Measurements from ENCODE around the gene RAD1.

The RAD1 gene

GRCh38 chr5:34915856-34916192, 520 bp upstream of the RAD1 start:
- no peak for DNase-seq

- DNase-seq: no peak
Observed at GRCh38 chr5:34914671-34915138, 599 bp downstream of the RAD1 start.

GRCh38 chr5:34913072-34913471, 2.2 kb downstream of the RAD1 start:
- no peak for DNase-seq

GRCh38 chr5:34905564-34905963, 9.7 kb downstream of the RAD1 start:
- DNase-seq: no peak

- DNase-seq: no peak
Observed at GRCh38 chr5:34903260-34903659, 12.0 kb downstream of the RAD1 start.

- no peak for DNase-seq
Observed at GRCh38 chr5:34900652-34901051, 14.7 kb downstream of the RAD1 start.

GRCh38 chr5:34899066-34899465, 16.2 kb downstream of the RAD1 start:
- DNase-seq: no peak

GRCh38 chr5:34898258-34898895, 16.9 kb downstream of the RAD1 start:
- peak; percentile 73 for DNase-seq

GRCh38 chr5:34897646-34898045, 17.7 kb downstream of the RAD1 start:
- DNase-seq: no peak

- DNase-seq: no peak
Observed at GRCh38 chr5:34895641-34896419, 19.5 kb downstream of the RAD1 start.

- DNase-seq: no peak
Observed at GRCh38 chr5:34894716-34895115, 20.6 kb downstream of the RAD1 start.

GRCh38 chr5:34892414-34892813, 22.9 kb downstream of the RAD1 start:
- no peak for DNase-seq

GRCh38 chr5:34891981-34892380, 23.3 kb downstream of the RAD1 start:
- no peak for DNase-seq

GRCh38 chr5:34889394-34889793, 25.9 kb downstream of the RAD1 start:
- DNase-seq: no peak

- DNase-seq: no peak
Observed at GRCh38 chr5:34886392-34887119, 28.7 kb downstream of the RAD1 start.

- no peak for DNase-seq
Observed at GRCh38 chr5:34881246-34881645, 34.1 kb downstream of the RAD1 start.

GRCh38 chr5:34876275-34876674, 39.0 kb downstream of the RAD1 start:
- DNase-seq: no peak

- DNase-seq: no peak
Observed at GRCh38 chr5:34870382-34870781, 44.9 kb downstream of the RAD1 start.

GRCh38 chr5:34869256-34869655, 46.0 kb downstream of the RAD1 start:
- no peak for DNase-seq

- no peak for DNase-seq
Observed at GRCh38 chr5:34868791-34869190, 46.5 kb downstream of the RAD1 start.

GRCh38 chr5:34867660-34868059, 47.6 kb downstream of the RAD1 start:
- DNase-seq: no peak

- no peak for DNase-seq
Observed at GRCh38 chr5:34866989-34867471, 48.3 kb downstream of the RAD1 start.

GRCh38 chr5:34865091-34865490, 50.2 kb downstream of the RAD1 start:
- DNase-seq: no peak

GRCh38 chr5:34863946-34864345, 51.4 kb downstream of the RAD1 start:
- DNase-seq: no peak
